Ovary (tissue), 3 donors: Measurements from ENCODE around the gene NNT.
"Not testable (repeated sequence)": the region's sequence is repeated elsewhere in the genome, so short reads cannot be mapped to it uniquely, and the experiment has no call there.

ENCODE experiments used
- CTCF ChIP-seq, 3 donors: fragments of 450-650 bp in 2 of 3; fragments of 200-600 bp in 1 of 3; IDR thresholded peaks; one replicate each; pipeline versions ENCODE4 v1.5.1 to v1.8.0; 2016 to 2022; ENCODE audit warnings: antibody characterized with exemption in 3 of 3, mild to moderate bottlenecking in 1 of 3
- POLR2A ChIP-seq: fragments of 450-650 bp; IDR thresholded peaks from one replicate; pipeline ENCODE4 v1.6.1; 2017; ENCODE audit warnings: antibody characterized with exemption, mild to moderate bottlenecking, moderate library complexity
- donor health status: DM: no; HTN: no; CAD: no.

GRCh38 chr5:43666728-43667127 is 63.7 kb downstream of the NNT start:
- not testable (repeated sequence) for TF ChIP-seq CTCF (IDR thresholded peaks at IDR 0.05); POLR2A
